ENCODE data around the gene NAV2.

NAV2 gene

GRCh38 chr11:19677381-19678080 lies 35.1 kb upstream of the NAV2 start:
- H3K36me3 Mint-ChIP-seq (ENCODE audit: low read depth) = no peaks in the 10 kb centered on the region
- no peaks in the 10 kb centered on the region for H3K4me1 Mint-ChIP-seq (ENCODE audit: low read depth)
- H3K27ac Mint-ChIP-seq = no peak overlapping the region
- peaks cover 5% of the 10 kb centered on the region for H3K27me3 Mint-ChIP-seq (ENCODE audit: low read depth)
- H3K4me3 Mint-ChIP-seq = no peak overlapping the region
- H3K9me3 Mint-ChIP-seq = no peaks in the 10 kb centered on the region

- Mint-ChIP-seq H3K4me3 (no peak overlapping the region), H3K27me3 (ENCODE audit: low read depth) (peaks cover 1% of the 10 kb centered on the region), H3K4me1 (ENCODE audit: low read depth) (no peaks in the 10 kb centered on the region), H3K36me3 (ENCODE audit: low read depth) (no peaks in the 10 kb centered on the region), H3K9me3 (no peaks in the 10 kb centered on the region), H3K27ac (no peak overlapping the region)
Measured at GRCh38 chr11:19679952-19680828, 32.4 kb upstream of the NAV2 start.

GRCh38 chr11:19680829-19681368 lies 31.7 kb upstream of the NAV2 start:
- Mint-ChIP-seq H3K27ac (no peak overlapping the region), H3K4me3 (no peak overlapping the region), H3K27me3 (ENCODE audit: low read depth) (no peaks in the 10 kb centered on the region), H3K9me3 (no peaks in the 10 kb centered on the region), H3K4me1 (ENCODE audit: low read depth) (no peaks in the 10 kb centered on the region), H3K36me3 (ENCODE audit: low read depth) (no peaks in the 10 kb centered on the region)

GRCh38 chr11:19683141-19683805 lies 29.4 kb upstream of the NAV2 start:
- H3K27me3 Mint-ChIP-seq (ENCODE audit: low read depth) = no peaks in the 10 kb centered on the region
- H3K27ac Mint-ChIP-seq = no peak overlapping the region
- H3K36me3 Mint-ChIP-seq (ENCODE audit: low read depth) = no peaks in the 10 kb centered on the region
- H3K4me1 Mint-ChIP-seq (ENCODE audit: low read depth) = no peaks in the 10 kb centered on the region
- no peaks in the 10 kb centered on the region for H3K9me3 Mint-ChIP-seq
- no peak overlapping the region for H3K4me3 Mint-ChIP-seq

- Mint-ChIP-seq H3K9me3 (no peaks in the 10 kb centered on the region), H3K27me3 (ENCODE audit: low read depth) (no peaks in the 10 kb centered on the region), H3K27ac (no peak overlapping the region), H3K4me3 (no peak overlapping the region), H3K4me1 (ENCODE audit: low read depth) (no peaks in the 10 kb centered on the region), H3K36me3 (ENCODE audit: low read depth) (no peaks in the 10 kb centered on the region)
Measured at GRCh38 chr11:19683862-19684491, 28.7 kb upstream of the NAV2 start.

GRCh38 chr11:19686234-19686633 lies 26.4 kb upstream of the NAV2 start:
- H3K4me3 Mint-ChIP-seq = no peak overlapping the region
- H3K27me3 Mint-ChIP-seq (ENCODE audit: low read depth) = peaks cover 5% of the 10 kb centered on the region
- H3K4me1 Mint-ChIP-seq (ENCODE audit: low read depth) = no peaks in the 10 kb centered on the region
- H3K27ac Mint-ChIP-seq = no peak overlapping the region
- no peaks in the 10 kb centered on the region for H3K9me3 Mint-ChIP-seq
- H3K36me3 Mint-ChIP-seq (ENCODE audit: low read depth) = no peaks in the 10 kb centered on the region

- Mint-ChIP-seq H3K27me3 (ENCODE audit: low read depth) (peaks cover 5% of the 10 kb centered on the region), H3K4me1 (ENCODE audit: low read depth) (no peaks in the 10 kb centered on the region), H3K4me3 (no peak overlapping the region), H3K36me3 (ENCODE audit: low read depth) (no peaks in the 10 kb centered on the region), H3K27ac (no peak overlapping the region), H3K9me3 (no peaks in the 10 kb centered on the region)
Measured at GRCh38 chr11:19687392-19687791, 25.2 kb upstream of the NAV2 start.

GRCh38 chr11:19689281-19690000 lies 23.2 kb upstream of the NAV2 start:
- no peaks in the 10 kb centered on the region for H3K9me3 Mint-ChIP-seq
- peaks cover 5% of the 10 kb centered on the region for H3K27me3 Mint-ChIP-seq (ENCODE audit: low read depth)
- H3K4me3 Mint-ChIP-seq = no peak overlapping the region
- H3K36me3 Mint-ChIP-seq (ENCODE audit: low read depth) = no peaks in the 10 kb centered on the region
- no peak overlapping the region for H3K27ac Mint-ChIP-seq
- no peaks in the 10 kb centered on the region for H3K4me1 Mint-ChIP-seq (ENCODE audit: low read depth)

GRCh38 chr11:19690885-19691284 lies 21.8 kb upstream of the NAV2 start:
- Mint-ChIP-seq H3K27me3 (ENCODE audit: low read depth) (peaks cover 5% of the 10 kb centered on the region), H3K36me3 (ENCODE audit: low read depth) (no peaks in the 10 kb centered on the region), H3K27ac (no peak overlapping the region), H3K4me1 (ENCODE audit: low read depth) (no peaks in the 10 kb centered on the region), H3K4me3 (no peak overlapping the region), H3K9me3 (no peaks in the 10 kb centered on the region)

GRCh38 chr11:19691815-19692500 lies 20.7 kb upstream of the NAV2 start:
- H3K27me3 Mint-ChIP-seq (ENCODE audit: low read depth) = peaks cover 5% of the 10 kb centered on the region
- H3K4me1 Mint-ChIP-seq (ENCODE audit: low read depth) = no peaks in the 10 kb centered on the region
- H3K36me3 Mint-ChIP-seq (ENCODE audit: low read depth) = no peaks in the 10 kb centered on the region
- H3K9me3 Mint-ChIP-seq = no peaks in the 10 kb centered on the region
- no peak overlapping the region for H3K27ac Mint-ChIP-seq
- H3K4me3 Mint-ChIP-seq = no peak overlapping the region

GRCh38 chr11:19693146-19693545 lies 19.5 kb upstream of the NAV2 start:
- Mint-ChIP-seq H3K36me3 (ENCODE audit: low read depth) (no peaks in the 10 kb centered on the region), H3K9me3 (no peaks in the 10 kb centered on the region), H3K4me1 (ENCODE audit: low read depth) (no peaks in the 10 kb centered on the region), H3K4me3 (no peak overlapping the region), H3K27me3 (ENCODE audit: low read depth) (peaks cover 11% of the 10 kb centered on the region), H3K27ac (no peak overlapping the region)

- H3K27me3 Mint-ChIP-seq (ENCODE audit: low read depth) = peaks cover 6% of the 10 kb centered on the region
- H3K36me3 Mint-ChIP-seq (ENCODE audit: low read depth) = no peaks in the 10 kb centered on the region
- no peak overlapping the region for H3K4me3 Mint-ChIP-seq
- H3K27ac Mint-ChIP-seq = no peak overlapping the region
- H3K4me1 Mint-ChIP-seq (ENCODE audit: low read depth) = no peaks in the 10 kb centered on the region
- no peaks in the 10 kb centered on the region for H3K9me3 Mint-ChIP-seq
Measured at GRCh38 chr11:19694796-19695345, 17.8 kb upstream of the NAV2 start.

GRCh38 chr11:19696073-19696472 lies 16.6 kb upstream of the NAV2 start:
- H3K36me3 Mint-ChIP-seq (ENCODE audit: low read depth) = no peaks in the 10 kb centered on the region
- peaks cover 6% of the 10 kb centered on the region for H3K27me3 Mint-ChIP-seq (ENCODE audit: low read depth)
- H3K4me1 Mint-ChIP-seq (ENCODE audit: low read depth) = no peaks in the 10 kb centered on the region
- no peak overlapping the region for H3K27ac Mint-ChIP-seq
- no peak overlapping the region for H3K4me3 Mint-ChIP-seq
- no peaks in the 10 kb centered on the region for H3K9me3 Mint-ChIP-seq

Measured in T-helper 1 cell treated with Interleukin-12 subunit alpha and Interleukin-12 subunit beta and Interleukin-4 antibody, amounts not matched to agents 30 μg/mL and 1 μg/mL, for 36 hours (primary cell).